ENCODE measurements around the gene ZP1. TPM values are rescaled to one million over a fixed set of nuclear protein-coding genes. Genes with fewer than 3 reads are reported as not detected.

ZP1 gene
- total RNA-seq, 1 donor from 2014 or later, result not detected

GRCh38 chr11:60859616-60860250 is 7.6 kb upstream of the ZP1 start:
- no peak for ATAC-seq

GRCh38 chr11:60860943-60861342 is 6.4 kb upstream of the ZP1 start:
- ATAC-seq, result no peak

GRCh38 chr11:60862171-60862570 is 5.2 kb upstream of the ZP1 start:
- ATAC-seq, result no peak

- ATAC-seq, result no peak
Measured at GRCh38 chr11:60863550-60864521, 3.5 kb upstream of the ZP1 start.

GRCh38 chr11:60864856-60865513 is 2.4 kb upstream of the ZP1 start:
- ATAC-seq, result no peak

GRCh38 chr11:60867871-60868681 is 734 bp downstream of the ZP1 start:
- no peak for ATAC-seq

GRCh38 chr11:60868682-60869450 is 1.5 kb downstream of the ZP1 start:
- ATAC-seq, result no peak

GRCh38 chr11:60869451-60869825 is 2.1 kb downstream of the ZP1 start:
- ATAC-seq, result no peak

- ATAC-seq, result no peak
Measured at GRCh38 chr11:60870276-60870675, 2.9 kb downstream of the ZP1 start.

- ATAC-seq, result no peak
Measured at GRCh38 chr11:60870733-60871377, 3.5 kb downstream of the ZP1 start.

GRCh38 chr11:60871378-60872061 is 4.2 kb downstream of the ZP1 start:
- no peak for ATAC-seq

- ATAC-seq, result no peak
Measured at GRCh38 chr11:60872124-60872960, 5.0 kb downstream of the ZP1 start.

GRCh38 chr11:60872961-60873524 is 5.7 kb downstream of the ZP1 start:
- ATAC-seq, result peak; percentile 14

- ATAC-seq, result no peak
Measured at GRCh38 chr11:60873533-60873932, 6.2 kb downstream of the ZP1 start.

GRCh38 chr11:60874421-60875365 is 7.4 kb downstream of the ZP1 start:
- ATAC-seq, result no peak

- no peak for ATAC-seq
Measured at GRCh38 chr11:60875366-60876167, 8.2 kb downstream of the ZP1 start.

GRCh38 chr11:60876168-60876485 is 8.8 kb downstream of the ZP1 start:
- no peak for ATAC-seq
